ENCODE measurements around the gene SLC2A14.
"Not testable (repeated sequence)": the region's sequence is repeated elsewhere in the genome, so short reads cannot be mapped to it uniquely, and the experiment has no call there.

The SLC2A14 gene

DNA sequence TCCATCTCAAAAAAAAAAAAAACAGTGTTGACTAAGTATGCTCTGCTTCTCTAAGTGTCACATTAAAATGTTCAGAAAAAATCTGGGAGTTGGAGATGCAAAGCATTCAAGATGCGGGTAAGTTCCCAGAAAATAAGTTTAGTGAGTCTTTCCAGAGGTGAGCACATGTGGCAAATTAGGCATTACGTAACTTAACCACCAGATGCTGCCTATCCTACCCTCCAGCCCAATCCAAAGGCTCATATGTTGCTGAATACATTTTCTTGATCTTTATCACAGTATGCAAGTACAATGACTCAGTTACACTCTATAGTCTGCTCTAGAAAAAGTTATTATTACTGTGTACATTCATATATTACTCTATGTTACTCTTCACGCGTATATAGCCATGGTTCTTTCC, 3.6 kb downstream of the SLC2A14 start:
- no peak for DNase-seq

GRCh38 chr12:7868391-7868790, 4.3 kb downstream of the SLC2A14 start:
- DNase-seq = no peak

- DNase-seq = no peak
Observed at GRCh38 chr12:7864601-7865150, 8.0 kb downstream of the SLC2A14 start.

DNA sequence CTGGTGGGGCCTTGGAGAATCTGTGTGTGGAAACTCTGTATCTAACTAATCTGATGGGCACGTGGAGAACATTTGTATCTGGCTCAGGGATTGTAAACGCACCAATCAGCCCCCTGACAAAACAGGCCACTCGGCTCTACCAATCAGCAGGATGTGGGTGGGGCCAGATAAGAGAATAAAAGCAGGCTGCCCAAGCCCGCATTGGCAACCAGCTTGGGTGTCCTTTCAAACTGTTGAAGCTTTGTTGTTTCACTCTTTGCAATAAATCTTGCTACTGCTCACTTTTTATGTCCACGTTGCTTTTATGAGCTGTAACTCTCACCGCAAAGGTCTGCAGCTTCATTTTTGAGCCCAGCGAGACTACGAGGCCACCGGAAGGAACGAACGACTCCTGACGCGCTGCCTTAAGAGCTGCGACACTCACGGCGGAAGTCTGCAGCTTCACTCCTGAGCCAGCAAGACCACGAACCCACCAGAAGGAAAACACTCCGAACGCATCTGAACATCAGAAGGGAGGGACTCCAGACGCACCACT, 9.8 kb downstream of the SLC2A14 start:
- peak in 1 of 2 experiments; percentile 31 for DNase-seq

DNA sequence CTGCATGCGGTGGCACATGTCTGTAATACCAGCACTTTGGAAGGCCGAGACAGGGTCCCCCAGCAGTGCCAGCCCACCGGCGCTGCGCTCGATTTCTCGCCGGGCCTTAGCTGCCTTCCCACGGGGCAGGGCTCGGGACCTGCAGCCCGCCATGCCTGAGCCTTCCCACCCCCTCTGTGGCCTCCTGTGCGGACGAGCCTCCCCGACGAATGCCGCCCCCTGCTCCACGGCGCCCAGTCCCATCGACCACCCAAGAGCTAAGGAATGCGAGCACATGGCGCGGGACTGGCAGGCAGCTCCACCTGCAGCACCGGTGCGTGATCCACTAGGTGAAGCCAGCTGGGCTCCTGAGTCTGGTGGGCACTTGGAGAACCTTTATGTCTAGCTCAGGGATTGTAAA, 10.4 kb downstream of the SLC2A14 start:
- not testable (repeated sequence) for DNase-seq

DNA sequence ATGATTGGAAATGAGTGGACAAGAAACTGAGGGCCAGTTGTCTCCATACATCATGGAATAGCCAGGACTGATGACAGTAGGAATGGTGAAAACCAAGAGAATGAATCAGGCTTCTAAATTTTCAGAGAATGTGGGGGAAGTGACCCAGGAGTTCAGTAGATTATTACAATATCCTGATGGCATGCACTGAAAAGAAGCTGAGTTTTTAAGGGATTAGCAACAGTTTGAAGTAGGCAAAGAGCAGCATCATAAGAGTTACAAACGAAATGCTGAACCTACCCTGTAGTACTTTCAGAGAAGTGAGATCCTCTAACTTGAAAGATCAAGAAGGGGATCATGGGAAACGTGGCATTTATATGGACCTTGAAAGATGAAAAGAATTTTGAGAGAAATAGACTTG, 13.2 kb downstream of the SLC2A14 start:
- no peak for DNase-seq

DNA sequence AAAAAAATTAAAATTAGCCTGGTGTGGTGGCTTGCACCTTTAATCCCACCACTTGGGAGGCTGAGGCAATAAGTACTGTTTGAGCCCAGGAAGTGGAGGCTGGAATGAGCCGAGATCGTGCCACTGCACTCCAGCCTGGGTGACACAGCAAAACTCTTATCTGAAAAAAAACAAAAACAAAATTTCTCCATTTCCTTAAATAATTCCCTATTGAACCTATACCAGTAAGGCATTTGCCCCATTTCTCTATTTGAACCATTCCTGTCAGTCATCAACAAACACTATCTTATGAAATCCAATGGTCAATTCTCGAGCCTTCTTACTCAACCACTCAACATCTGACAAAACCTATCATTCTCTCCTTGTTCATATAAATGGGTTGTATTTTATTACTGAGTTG, 14.7 kb downstream of the SLC2A14 start:
- no peak for DNase-seq

DNA sequence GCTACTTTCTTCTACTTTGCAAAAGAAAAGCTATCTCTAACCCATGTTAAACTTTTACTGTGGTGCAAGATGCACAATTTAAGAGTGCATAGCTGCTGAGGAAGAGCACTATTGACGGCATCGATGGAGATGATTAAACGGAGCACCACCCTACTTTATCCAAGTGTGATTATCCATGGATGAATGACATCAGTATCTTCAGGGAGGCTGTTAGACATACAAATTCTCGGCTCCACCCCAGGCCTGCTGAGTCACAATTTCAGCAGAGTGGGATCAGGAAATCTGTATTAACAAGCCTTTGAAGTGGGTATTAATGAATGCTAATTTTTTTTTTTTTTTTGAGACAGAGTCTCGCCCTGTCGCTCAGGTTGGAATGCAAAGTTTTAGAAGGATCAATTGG, 16.2 kb downstream of the SLC2A14 start:
- DNase-seq = no peak

DNA sequence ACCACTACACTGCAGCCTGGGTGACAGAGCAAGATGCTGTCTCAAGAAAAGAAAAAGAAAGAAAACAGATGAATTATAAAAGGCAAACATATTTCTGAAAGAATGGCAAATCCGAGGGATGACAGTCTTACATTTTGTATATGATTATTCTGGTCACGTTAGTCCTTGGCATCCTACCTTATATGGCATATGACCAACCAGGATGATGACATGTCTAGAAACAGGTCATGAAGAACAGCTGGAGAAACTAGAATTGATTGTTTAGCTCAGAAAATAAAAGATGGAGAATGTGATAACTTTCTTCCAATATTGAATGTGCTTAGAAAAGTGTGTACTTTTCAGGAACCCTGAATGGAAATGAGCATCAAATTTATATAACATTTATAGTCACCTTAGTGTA, 19.2 kb downstream of the SLC2A14 start:
- no peak for DNase-seq

DNA sequence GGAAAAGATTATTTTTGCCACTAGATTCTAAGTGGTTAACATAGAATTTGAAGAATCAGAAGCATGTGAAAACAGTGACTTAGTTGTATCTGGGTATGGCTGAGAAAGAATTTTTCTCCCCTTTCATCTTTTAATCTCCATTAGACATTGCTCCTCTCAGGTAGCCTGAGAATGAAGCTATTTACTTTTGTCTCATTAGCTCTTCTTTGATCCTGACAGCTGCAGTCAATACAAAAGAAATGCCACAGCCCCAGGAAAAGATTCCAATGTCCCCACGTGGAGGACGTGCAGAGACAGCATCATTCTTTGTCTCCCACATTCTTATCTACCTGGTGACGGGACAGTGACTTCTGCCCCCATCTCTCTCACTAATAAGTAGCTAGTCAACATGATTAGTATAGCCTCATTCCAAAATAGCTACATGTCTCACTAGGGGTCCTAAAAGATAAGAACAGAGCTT, 21.1 kb downstream of the SLC2A14 start:
- not testable (repeated sequence) for DNase-seq

- DNase-seq = not testable (repeated sequence)
Observed at GRCh38 chr12:7850099-7850498, 22.6 kb downstream of the SLC2A14 start.

DNA sequence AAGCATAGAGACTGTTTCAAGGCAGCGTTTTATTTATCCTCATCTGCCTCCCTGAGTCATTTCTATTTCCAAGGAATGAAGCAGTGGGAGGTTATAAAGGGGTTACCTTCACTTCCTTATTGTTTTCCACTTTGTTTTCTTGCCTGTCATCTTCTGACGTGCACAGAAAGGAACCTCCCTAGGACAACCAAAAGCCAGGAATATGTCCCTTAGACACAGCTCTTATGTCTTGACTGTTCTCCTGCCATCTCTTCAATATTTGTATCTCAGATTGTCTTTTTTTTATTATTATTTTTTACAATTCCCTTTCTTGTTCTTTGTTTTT, 24.7 kb downstream of the SLC2A14 start:
- DNase-seq = not testable (repeated sequence)

GRCh38 chr12:7847226-7848097, 25.3 kb downstream of the SLC2A14 start:
- not testable (repeated sequence) for DNase-seq

GRCh38 chr12:7844116-7844515, 28.6 kb downstream of the SLC2A14 start:
- no peak for DNase-seq

GRCh38 chr12:7843583-7843982, 29.1 kb downstream of the SLC2A14 start:
- not testable (repeated sequence) for DNase-seq

- not testable (repeated sequence) for DNase-seq
Observed at GRCh38 chr12:7843149-7843548, 29.6 kb downstream of the SLC2A14 start.

GRCh38 chr12:7842444-7842843, 30.3 kb downstream of the SLC2A14 start:
- DNase-seq = not testable (repeated sequence)

DNA sequence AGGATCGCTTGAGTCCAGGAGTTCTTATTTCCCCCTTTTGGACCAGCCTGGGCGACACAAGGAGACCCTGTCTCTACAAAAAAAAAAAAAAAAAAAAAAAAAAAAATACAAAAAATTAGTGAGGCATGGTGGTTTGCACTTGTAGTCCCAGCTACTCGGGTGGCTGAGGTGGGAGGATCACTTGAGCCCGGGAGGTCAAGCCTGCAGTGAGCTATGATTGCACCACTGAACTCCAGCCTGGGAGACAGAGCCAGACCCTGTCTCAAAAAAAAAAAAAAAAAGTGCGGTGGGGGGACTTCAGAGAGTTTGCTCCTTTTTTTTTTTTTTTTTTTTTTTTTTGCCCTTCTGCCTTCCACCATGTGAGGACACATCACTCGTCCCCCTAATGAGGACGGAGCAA, 32.9 kb downstream of the SLC2A14 start:
- not testable (repeated sequence) for DNase-seq

DNA sequence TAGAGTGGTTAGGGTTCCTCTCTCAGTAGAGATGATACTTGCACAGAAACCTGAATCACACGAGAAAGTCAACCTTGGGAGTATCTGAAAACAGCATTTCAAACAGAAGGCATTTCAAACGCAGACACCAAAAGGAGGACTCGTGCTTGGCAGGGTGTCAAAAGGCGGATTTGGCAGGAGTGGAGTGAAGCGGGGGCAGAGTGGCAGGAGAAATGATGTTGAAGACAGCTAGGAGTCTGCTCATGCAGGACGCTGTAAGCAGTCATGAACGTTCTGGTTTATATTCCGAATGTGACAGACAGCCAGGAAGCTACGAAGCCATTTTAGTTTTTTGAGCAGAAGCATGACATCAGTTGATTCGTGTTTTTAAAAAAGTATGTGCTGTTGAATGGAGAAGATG, 33.5 kb downstream of the SLC2A14 start:
- not testable (repeated sequence) for DNase-seq

GRCh38 chr12:7837366-7837765, 35.3 kb downstream of the SLC2A14 start:
- no peak for DNase-seq

- DNase-seq = no peak
Observed at GRCh38 chr12:7835766-7836165, 36.9 kb downstream of the SLC2A14 start.

- DNase-seq = no peak
Observed at GRCh38 chr12:7835116-7835515, 37.6 kb downstream of the SLC2A14 start.

DNA sequence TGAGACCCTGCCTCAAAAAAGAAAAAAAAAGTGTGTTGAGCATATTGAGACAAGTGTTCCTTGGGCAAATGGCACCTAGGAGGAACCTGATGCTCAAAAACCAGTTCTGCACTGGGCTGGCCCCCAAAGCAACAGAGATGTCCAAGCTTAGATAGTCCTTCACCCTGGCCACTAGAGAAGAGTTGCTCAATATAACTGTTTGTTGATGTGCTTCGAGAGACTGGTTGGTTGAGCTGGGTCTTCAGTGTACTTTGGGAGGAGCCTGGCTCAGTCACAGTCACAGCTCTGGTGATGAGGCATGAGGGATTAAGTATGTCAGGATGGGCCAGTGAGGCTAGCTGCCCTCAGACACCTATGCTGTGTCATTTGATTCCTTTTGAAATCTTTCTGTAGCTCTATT, 38.0 kb downstream of the SLC2A14 start:
- no peak for DNase-seq

DNA sequence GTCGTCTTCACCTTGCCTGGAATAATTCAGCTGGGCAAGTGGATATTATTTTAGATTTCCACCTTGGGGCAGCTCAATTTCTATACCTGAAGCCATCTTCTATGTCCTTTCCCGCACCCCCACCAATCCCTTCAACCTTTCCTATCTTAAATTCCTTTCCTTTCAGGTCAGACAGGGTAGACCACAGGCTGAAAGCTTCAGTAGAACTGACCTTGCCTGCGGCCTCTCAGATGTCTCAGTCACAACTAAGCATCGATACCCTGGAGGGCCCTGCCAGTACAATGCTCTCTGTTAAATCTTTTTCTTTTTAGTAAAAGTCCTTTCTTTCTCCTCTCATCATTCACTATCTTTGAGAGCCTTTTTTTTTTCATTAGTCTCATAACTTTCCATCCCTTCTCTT, 38.9 kb downstream of the SLC2A14 start:
- DNase-seq = no peak

Measured in stimulated activated CD4-positive, alpha-beta T cell treated with anti-CD3 and anti-CD28 coated beads, Interleukin-4, amount 100 ng/mL, for 4 hours (primary cell).